Measurements from ENCODE around the gene MTCH1.

- TF ChIP-seq CTCF (IDR thresholded peaks at IDR 0.05): no peak
- TF ChIP-seq EZH2 (IDR thresholded peaks at IDR 0.05; ENCODE audit: borderline replicate concordance, insufficient read depth, low read depth, low read length, poor library complexity, severe bottlenecking): no peak
Observed at GRCh38 chr6:36920049-36920448, 65.9 kb downstream of the MTCH1 start.
